ENCODE data around the gene KCNE3. TPM values are rescaled to one million over a fixed set of nuclear protein-coding genes. Genes with fewer than 3 reads are reported as not detected.

The KCNE3 gene
- total and polyA plus RNA-seq, 10 of the 15 experiments (the other 5 are each of a cell fraction or from before 2014, with no cell fraction given), result not detected

GRCh38 chr11:74468936-74469335 is 1.6 kb upstream of the KCNE3 start (continued):
- TF ChIP-seq NR2C2 (IDR thresholded peaks at IDR 0.05; ENCODE audit: borderline replicate concordance, control insufficient read depth, insufficient read length, low read depth), result no peak
- TF ChIP-seq YBX1 (IDR thresholded peaks at IDR 0.05), result no peak

- intact Hi-C loops (cut with micrococcal nuclease; ENCODE audit: unreplicated experiment) (no loop called here), in situ Hi-C loops (cut with MboI) (no loop called here)
- H2AFZ ChIP-seq (ENCODE audit: control insufficient read depth, low read depth, low read length), result no peak overlapping the region
Observed at GRCh38 chr11:74468521-74468920, 1.2 kb upstream of the KCNE3 start.

More at GRCh38 chr11:74468521-74468920, 1.2 kb upstream of the KCNE3 start:
- Histone ChIP-seq H3K4me2 (ENCODE audit: control insufficient read depth, insufficient read depth) (no peak overlapping the region), H3K36me3 (ENCODE audit: control insufficient read depth in 2 of 2, insufficient read depth in 2 of 2, low read length in 1 of 2) (no peaks in the 10 kb centered on the region), H4K20me1 (ENCODE audit: control insufficient read depth, insufficient read depth) (no peaks in the 10 kb centered on the region), H3K9ac (ENCODE audit: control insufficient read depth, insufficient read depth, low read length) (no peak overlapping the region), H3K79me2 (ENCODE audit: control insufficient read depth, insufficient read depth, low read length) (no peaks in the 10 kb centered on the region), H3K9me3 (replicated peaks; ENCODE audit: control insufficient read depth, insufficient read depth, low read length) (no peaks in the 10 kb centered on the region), H3K27ac (ENCODE audit: control insufficient read depth, insufficient read depth) (no peak overlapping the region), H3K27me3 (replicated peaks in 1 of 2; ENCODE audit: control insufficient read depth in 2 of 2, insufficient read depth in 2 of 2, low read length in 1 of 2) (peaks cover 3 to 9% of the 10 kb centered on the region in 2 experiments; a peak in 2 of 4 replicates), H3K4me1 (ENCODE audit: control insufficient read depth, insufficient read depth, low read length) (no peaks in the 10 kb centered on the region), H3K4me3 (no peak overlapping the region)
- FAIRE-seq (no peak), DNase-seq (ENCODE audit: low read depth, low spot score) (no peak), ATAC-seq (no peak)
- ChIA-PET RAD21 (ENCODE audit: unreplicated experiment) (no interaction called here), SMC1A (ENCODE audit: uncharacterized antibody, unreplicated experiment) (no interaction called here), POLR2A (no interaction called here), CTCF (no interaction called here)
- BruUV-seq (replicated peaks), result no TSS peak
- TF ChIP-seq FOXK2 (IDR thresholded peaks at IDR 0.05), result no peak
- no peak for TF ChIP-seq EED (IDR thresholded peaks at IDR 0.05; ENCODE audit: low read depth)
- no peak for TF ChIP-seq FOXM1 (IDR thresholded peaks at IDR 0.05; ENCODE audit: low read depth, low read length)
- TF ChIP-seq NR2C2 (IDR thresholded peaks at IDR 0.05; ENCODE audit: borderline replicate concordance, control insufficient read depth, insufficient read length, low read depth), result no peak
- TF ChIP-seq CREB1 (IDR thresholded peaks at IDR 0.05; ENCODE audit: low read depth), result no peak
- no peak for TF ChIP-seq JUND (IDR thresholded peaks at IDR 0.05; ENCODE audit: low read depth, low read length)
- no peak for TF ChIP-seq CTCF (IDR thresholded peaks at IDR 0.05 in 2 of 3, conservative IDR thresholded peaks at IDR 0.05 in 1 of 3; ENCODE audit: control insufficient read depth in 2 of 3, extremely low read depth in 1 of 3, insufficient read depth in 1 of 3, low read depth in 3 of 3, low read length in 3 of 3)
- TF ChIP-seq ZNF622 (IDR thresholded peaks at IDR 0.05), result no peak
